OCI-LY1 (cell line): Measurements from ENCODE around the gene SPRY1.

Experiments
- H2AFZ ChIP-seq: fragments of 200-600 bp; sonication (generic), shearing (Covaris generic); 2 replicates; pipeline ENCODE4 v1.6.0; 2014; ENCODE audit warnings: antibody characterized with exemption, mild to moderate bottlenecking, low read length
- H3F3A ChIP-seq: fragments of 200-600 bp; sonication (generic), shearing (Covaris generic); 2 replicates; pipeline ENCODE4 v1.6.0; 2014; ENCODE audit warnings: mild to moderate bottlenecking, antibody characterized with exemption, low read length, moderate library complexity; ENCODE audit not compliant: insufficient read depth
- H3K27ac ChIP-seq: fragments of 200-600 bp; sonication (generic); 2 replicates; pipeline ENCODE4 v1.5.1; 2014; ENCODE audit warnings: low read length, mixed run types, mild to moderate bottlenecking, low read depth; ENCODE audit not compliant: poor library complexity, severe bottlenecking
- H3K27me3 ChIP-seq: fragments of 200-600 bp; sonication (generic); 2 replicates; pipeline ENCODE4 v1.6.0; 2014; ENCODE audit warnings: antibody characterized with exemption, mild to moderate bottlenecking, low read length, moderate library complexity; ENCODE audit not compliant: insufficient read depth
- H3K36me3 ChIP-seq: fragments of 200-600 bp; sonication (generic); 2 replicates; pipeline ENCODE4 v1.6.1; 2014; ENCODE audit warnings: mild to moderate bottlenecking, antibody characterized with exemption, low read length, moderate library complexity, mixed read lengths; ENCODE audit not compliant: insufficient read depth
- H3K4me1 ChIP-seq: fragments of 200-600 bp; sonication (generic); 2 replicates; pipeline ENCODE4 v1.5.1; 2014; ENCODE audit warnings: mild to moderate bottlenecking, low read length, moderate library complexity; ENCODE audit not compliant: insufficient read depth, severe bottlenecking
- H3K4me2 ChIP-seq: fragments of 200-600 bp; sonication (generic), shearing (Covaris generic); 2 replicates; pipeline ENCODE4 v1.6.1; 2014; ENCODE audit warnings: low read length
- H3K4me3 ChIP-seq: fragments of 200-600 bp; sonication (generic); 2 replicates; pipeline ENCODE4 v1.5.1; 2014; ENCODE audit warnings: low read length, low read depth, mild to moderate bottlenecking, mixed read lengths; ENCODE audit not compliant: poor library complexity, severe bottlenecking
- H3K79me2 ChIP-seq: fragments of 200-600 bp; shearing (Covaris generic); 2 replicates; pipeline ENCODE4 v1.6.1; 2016; ENCODE audit warnings: mixed run types, low read length, mixed read lengths; ENCODE audit not compliant: insufficient read depth
- H3K9ac ChIP-seq: fragments of 200-600 bp; sonication (generic), shearing (Covaris generic); 2 replicates; pipeline ENCODE4 v1.6.1; 2014; ENCODE audit warnings: mild to moderate bottlenecking, low read length, mixed read lengths
- H3K9me2 ChIP-seq: fragments of 200-600 bp; sonication (generic), shearing (Covaris generic); 2 replicates; pipeline ENCODE4 v1.6.1; 2014; ENCODE audit warnings: low read depth, mild to moderate bottlenecking, low read length, mixed read lengths
- H3K9me3 ChIP-seq: fragments of 200-600 bp; shearing (Covaris generic); 2 replicates; pipeline ENCODE4 v1.6.1; 2014; ENCODE audit warnings: low read length, mixed read lengths
- H4K20me1 ChIP-seq: fragments of 200-600 bp; sonication (generic), shearing (Covaris generic); 2 replicates; pipeline ENCODE4 v1.6.0; 2016; ENCODE audit warnings: mild to moderate bottlenecking, low read length; ENCODE audit not compliant: insufficient read depth
- CTCF ChIP-seq: fragments of 200-600 bp; sonication (generic), shearing (Covaris generic); IDR thresholded peaks from 2 replicates; pipeline ENCODE4 v1.5.1; 2017; ENCODE audit warnings: mild to moderate bottlenecking, antibody characterized with exemption, low read length, moderate library complexity, mixed read lengths
- EZH2 ChIP-seq: fragments of 200-600 bp; sonication (generic), shearing (Covaris generic); IDR thresholded peaks from 2 replicates; pipeline ENCODE4 v1.8.0; 2017; ENCODE audit warnings: borderline replicate concordance, mixed run types, mild to moderate bottlenecking, antibody characterized with exemption, low read length, moderate library complexity, mixed read lengths

SPRY1 gene

GRCh38 chr4:123446865-123447474 is 50.4 kb downstream of the SPRY1 start:
- H3K9me3 ChIP-seq = no peaks in the 10 kb centered on the region
- no peaks in the 10 kb centered on the region for H4K20me1 ChIP-seq
- H3K27ac ChIP-seq = peak overlapping the region; percentile 96
- H3K9ac ChIP-seq = no peak overlapping the region
- no peaks in the 10 kb centered on the region for H3K9me2 ChIP-seq
- H3K79me2 ChIP-seq = no peaks in the 10 kb centered on the region
- TF ChIP-seq CTCF = no peak
- TF ChIP-seq EZH2 = no peak
- H3K4me1 ChIP-seq = peaks cover 87% of the 10 kb centered on the region
- 0 out of 2 replicates have a peak, but pooled peaks cover 3% of the 10 kb centered on the region for H3F3A ChIP-seq
- no peaks in the 10 kb centered on the region for H3K27me3 ChIP-seq
- H2AFZ ChIP-seq = no peak overlapping the region
- no peak overlapping the region for H3K4me3 ChIP-seq
- H3K36me3 ChIP-seq = no peaks in the 10 kb centered on the region
- H3K4me2 ChIP-seq = peak overlapping the region; percentile 18; the same call in 1 of the 2 replicates

GRCh38 chr4:123449362-123449761 is 52.8 kb downstream of the SPRY1 start:
- Histone ChIP-seq H3K4me3 (peak overlapping the region; percentile 13), H3K36me3 (no peaks in the 10 kb centered on the region), H2AFZ (no peak overlapping the region), H3K9ac (peak overlapping the region; percentile 1; the same call in 1 of the 2 replicates), H3F3A (0 out of 2 replicates have a peak, but pooled peaks cover 3% of the 10 kb centered on the region), H3K27me3 (no peaks in the 10 kb centered on the region), H3K9me2 (no peaks in the 10 kb centered on the region), H3K79me2 (no peaks in the 10 kb centered on the region), H3K9me3 (no peaks in the 10 kb centered on the region), H3K4me2 (peak overlapping the region; percentile 58), H3K27ac (peak overlapping the region; percentile 76), H3K4me1 (peaks cover 86% of the 10 kb centered on the region), H4K20me1 (no peaks in the 10 kb centered on the region)
- TF ChIP-seq EZH2 (no peak), CTCF (no peak)

- Histone ChIP-seq H3K9me2 (no peaks in the 10 kb centered on the region), H3K36me3 (no peaks in the 10 kb centered on the region), H4K20me1 (no peaks in the 10 kb centered on the region), H3K4me2 (peak overlapping the region; percentile 58), H3F3A (0 out of 2 replicates have a peak, but pooled peaks cover 3% of the 10 kb centered on the region), H2AFZ (no peak overlapping the region), H3K79me2 (no peaks in the 10 kb centered on the region), H3K9ac (no peak overlapping the region; the same call in 1 of the 2 replicates), H3K27ac (peak overlapping the region; percentile 76), H3K9me3 (no peaks in the 10 kb centered on the region), H3K4me3 (peak overlapping the region; percentile 13), H3K4me1 (peaks cover 82% of the 10 kb centered on the region), H3K27me3 (no peaks in the 10 kb centered on the region)
- TF ChIP-seq EZH2 (no peak), CTCF (no peak)
These were observed 53.2 kb downstream of the SPRY1 start for GRCh38 chr4:123449780-123450179.
